ENCODE data around the gene ANKRD1. TPM values are rescaled to one million over a fixed set of nuclear protein-coding genes. Genes with fewer than 3 reads are reported as not detected.

Gene ANKRD1
- total and polyA plus RNA-seq, 2 of the 8 experiments (the other 6 are each of a cell fraction or from before 2014, with no cell fraction given): 0.03 TPM; not detected in 1

GRCh38 chr10:90862908-90863514, 57.9 kb downstream of the ANKRD1 start (continued):
- no peak for TF ChIP-seq E2F6 (IDR thresholded peaks at IDR 0.05)

Small RNAs within 50 kb of the gene (small RNA-seq; reads per million reads assigned to genes)
- not detected for gene RF00019 (ENCODE audit: insufficient read depth)
- not detected for gene RNU6-740P (ENCODE audit: insufficient read depth)

Other genes starting within 250 kb of the ANKRD1 start
- 24.6 and 26.9 TPM in 2 replicates for gene HTR7, start 63.0 kb downstream of the ANKRD1 start, total RNA-seq (2021; fragmentation: NEBNext Ultra II Directional; extraction: Animal tissue kit (Norgen Biotek cat#: 25700))
- gene HTR7, start 63.0 kb downstream of the ANKRD1 start, polyA plus RNA-seq (2011; rRNA removed): 11.5 and 22.9 TPM in 2 replicates
- gene RPP30, start 49.1 kb downstream of the ANKRD1 start, total RNA-seq (2021; fragmentation: NEBNext Ultra II Directional; extraction: Animal tissue kit (Norgen Biotek cat#: 25700)): 76.7 and 79.7 TPM in 2 replicates
- gene RPP30, start 49.1 kb downstream of the ANKRD1 start, polyA plus RNA-seq (2011; rRNA removed): 20.9 and 38.9 TPM in 2 replicates